Renal cortex interstitium (tissue), 11 donors: ENCODE measurements around the gene GPAT2. TPM values are rescaled to one million over a fixed set of nuclear protein-coding genes. Genes with fewer than 3 reads are reported as not detected.
"Not testable (repeated sequence)": the region's sequence is repeated elsewhere in the genome, so short reads cannot be mapped to it uniquely, and the experiment has no call there.

Experiments
- DNase-seq, 11 donors: peaks; one replicate each; pipeline ENCODE4 v3.0.0-alpha.2; 2013; ENCODE audit warnings: low read depth in 9 of 11, low spot score in 4 of 11; ENCODE audit errors: extremely low read depth in 1 of 11
- polyA plus RNA-seq, 3 donors: library from polyadenylated mRNA; unstranded; fragments of 120-200 nt; gene quantifications; one replicate each; pipeline ENCODE4 v1.2.1, GENCODE V29; 2013; ENCODE audit not compliant: insufficient read length in 3 of 3

The GPAT2 gene
- polyA plus RNA-seq, 3 donors = 0.83 to 2.8 (median 1.3) TPM

- not testable (repeated sequence) for DNase-seq
Observed at GRCh38 chr2:96033997-96034396, 719 bp downstream of the GPAT2 start.

DNA sequence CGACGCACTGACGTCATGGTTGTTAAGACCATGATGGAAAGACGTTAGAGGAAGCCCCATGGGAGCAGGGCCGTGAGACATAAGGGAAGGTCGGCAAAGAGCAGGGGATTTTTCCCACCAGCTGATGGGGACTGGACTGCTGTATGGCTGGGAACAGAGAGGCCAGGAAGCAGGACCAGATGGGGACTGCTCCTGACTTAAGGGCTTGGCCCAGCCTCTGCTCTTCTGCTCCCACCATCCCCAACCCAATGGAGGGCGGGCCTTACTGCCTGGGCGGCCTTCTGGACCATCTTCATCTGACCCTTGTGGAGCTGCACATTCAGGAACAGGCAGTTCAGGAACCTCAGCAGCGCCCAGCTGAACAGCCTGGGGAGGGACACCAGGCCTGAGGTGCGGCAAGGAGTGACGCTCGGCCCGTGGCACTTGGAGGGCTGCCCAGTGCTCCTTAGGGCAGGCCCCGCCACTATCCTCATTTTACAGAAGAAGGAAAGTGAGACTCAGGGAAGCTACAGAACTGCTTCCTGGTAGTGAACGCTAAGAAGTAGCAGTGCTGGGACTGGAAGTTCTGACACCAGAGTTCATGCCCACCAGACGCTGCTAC lies 6.9 kb downstream of the GPAT2 start:
- not testable (repeated sequence) for DNase-seq

GRCh38 chr2:96025755-96026154 lies 9.0 kb downstream of the GPAT2 start:
- not testable (repeated sequence) for DNase-seq

DNA sequence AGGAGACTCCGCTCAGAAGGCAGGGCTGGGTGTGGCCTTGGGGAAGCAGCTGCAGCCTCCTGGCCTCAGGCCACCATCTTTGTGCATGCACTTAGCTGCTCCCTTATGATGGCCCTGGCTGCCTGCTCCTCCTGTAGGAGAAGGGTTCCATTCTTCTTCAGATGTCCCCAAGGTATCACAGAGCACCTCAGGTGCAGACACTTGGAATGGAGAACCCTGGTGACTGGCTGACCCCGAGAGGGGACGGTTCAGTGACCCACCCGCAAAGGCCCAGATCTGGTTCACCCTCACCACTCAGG lies 9.6 kb downstream of the GPAT2 start:
- DNase-seq = no peak

DNA sequence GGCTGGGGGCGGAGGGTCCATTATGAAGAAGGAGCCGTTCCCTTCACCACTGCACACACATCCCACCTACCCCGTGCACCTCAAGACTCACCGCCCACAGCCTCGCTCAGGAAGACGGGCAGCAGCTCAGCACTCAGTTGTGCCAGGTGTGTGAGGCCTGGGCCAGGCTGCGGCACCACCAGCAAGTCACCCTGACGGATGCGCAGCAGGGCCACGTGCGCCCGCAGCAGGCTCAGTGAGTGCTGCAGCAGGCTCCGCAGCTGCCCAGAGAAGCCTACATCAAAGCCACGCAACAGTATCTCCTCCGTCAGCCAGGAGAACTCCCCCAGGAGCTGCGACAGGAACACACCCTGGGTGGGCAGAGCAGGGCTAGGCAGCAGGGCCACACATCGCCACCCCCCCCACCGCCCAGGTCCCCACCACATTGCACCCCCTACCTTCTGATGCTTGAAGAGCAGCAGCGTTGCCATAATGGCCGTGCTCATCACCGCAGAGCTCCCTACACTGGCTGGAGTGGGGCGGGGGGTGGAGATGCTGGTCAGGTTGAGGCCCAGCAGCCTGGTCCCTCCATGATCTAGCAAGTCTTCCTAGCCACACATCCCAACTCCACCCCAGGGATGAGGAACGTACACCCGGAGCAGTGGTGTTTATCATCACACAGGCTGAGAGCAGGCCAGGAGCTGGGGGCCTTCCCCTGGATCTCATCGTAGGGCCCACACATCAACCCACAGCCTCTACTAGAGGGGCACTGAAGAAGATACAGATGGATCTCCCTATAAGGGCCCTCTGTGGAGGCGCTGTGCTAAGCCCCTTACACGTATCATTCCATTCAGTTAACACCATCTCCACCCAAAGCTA lies 10.2 kb downstream of the GPAT2 start:
- DNase-seq = no peak

- not testable (repeated sequence) for DNase-seq
Observed at GRCh38 chr2:96023701-96024100, 11.0 kb downstream of the GPAT2 start.

DNA sequence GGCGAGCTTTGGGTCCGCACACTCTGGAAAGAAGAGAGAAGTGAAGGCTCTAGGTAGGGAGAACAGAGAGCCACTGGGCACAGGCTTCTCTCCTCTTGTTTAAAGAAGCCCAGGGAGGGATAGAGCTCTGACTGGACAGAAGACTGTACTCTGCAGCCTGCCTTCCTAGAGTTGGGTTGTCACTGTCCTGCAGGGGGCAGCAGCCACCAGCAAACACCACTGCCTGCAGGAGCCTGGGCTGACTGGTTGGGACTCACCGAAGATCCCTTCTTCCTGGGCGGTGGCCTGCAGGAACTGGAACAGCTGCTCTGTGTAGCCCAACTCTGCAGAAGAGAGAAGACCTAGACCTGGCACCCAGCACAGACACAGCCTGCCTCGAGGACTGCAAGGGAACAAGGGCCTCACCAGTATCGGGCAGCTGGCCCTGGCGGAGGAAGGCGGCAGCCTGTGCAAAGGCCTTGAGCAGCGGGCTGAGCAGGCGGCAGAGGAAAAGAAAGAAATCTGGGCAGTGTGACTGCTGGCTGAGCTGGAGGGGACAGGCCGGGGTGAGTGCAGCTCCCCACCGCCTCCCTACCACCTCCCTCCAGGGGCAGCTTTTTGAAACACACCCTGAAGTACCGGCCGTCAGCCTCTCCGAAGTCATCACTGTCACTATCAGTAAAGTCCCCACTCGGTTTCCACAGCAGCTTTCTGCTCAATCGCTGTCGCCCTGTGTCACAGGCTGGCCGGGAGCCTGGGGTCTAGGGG lies 11.8 kb downstream of the GPAT2 start:
- peak in 10 of 11 donors; percentile 24 to 72 (median 54) for DNase-seq

DNA sequence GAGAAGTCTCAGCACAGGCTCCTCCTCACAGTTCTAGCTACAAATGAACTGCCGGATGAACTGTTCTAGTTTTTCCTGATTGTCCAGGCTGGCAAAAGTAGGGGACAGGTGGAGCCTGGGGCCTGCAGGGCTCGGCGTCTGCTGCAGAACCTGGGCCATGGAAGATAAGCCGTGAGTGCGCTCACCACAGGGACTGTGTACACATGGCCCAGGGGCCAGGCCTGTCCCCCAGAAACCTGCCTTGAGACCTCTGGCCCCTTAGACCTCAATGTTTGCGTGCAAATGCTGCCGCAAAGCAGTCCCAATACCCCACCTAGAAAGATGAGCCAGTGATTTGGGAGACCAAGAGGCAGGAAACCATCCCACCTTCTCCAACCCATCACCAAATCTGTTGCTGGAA lies 12.6 kb downstream of the GPAT2 start:
- not testable (repeated sequence) for DNase-seq

GRCh38 chr2:96021142-96021541 lies 13.6 kb downstream of the GPAT2 start:
- not testable (repeated sequence) for DNase-seq

GRCh38 chr2:96019909-96020590 lies 14.7 kb downstream of the GPAT2 start:
- not testable (repeated sequence) for DNase-seq

DNA sequence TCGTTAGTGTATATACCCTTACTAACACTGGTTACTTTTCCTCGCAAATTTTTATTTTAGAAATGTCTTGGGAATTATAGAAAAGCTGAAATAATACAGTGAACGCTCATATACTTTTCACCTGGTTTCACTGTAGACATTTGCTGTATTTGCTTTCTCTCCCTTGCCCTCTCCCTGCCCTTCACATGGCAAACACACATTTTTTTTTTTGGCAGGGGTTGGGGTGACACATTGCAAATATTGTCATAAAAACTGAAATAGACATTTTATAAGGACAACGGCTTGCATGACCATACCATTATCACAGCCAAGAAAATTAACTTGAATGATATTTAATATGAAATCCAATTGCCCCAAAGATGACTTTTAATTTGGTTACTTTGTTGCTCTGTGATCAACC lies 18.4 kb downstream of the GPAT2 start:
- DNase-seq = not testable (repeated sequence)

GRCh38 chr2:96012792-96013264 lies 21.9 kb downstream of the GPAT2 start:
- not testable (repeated sequence) for DNase-seq

- not testable (repeated sequence) for DNase-seq
Observed at GRCh38 chr2:96012086-96012791, 22.5 kb downstream of the GPAT2 start.

DNA sequence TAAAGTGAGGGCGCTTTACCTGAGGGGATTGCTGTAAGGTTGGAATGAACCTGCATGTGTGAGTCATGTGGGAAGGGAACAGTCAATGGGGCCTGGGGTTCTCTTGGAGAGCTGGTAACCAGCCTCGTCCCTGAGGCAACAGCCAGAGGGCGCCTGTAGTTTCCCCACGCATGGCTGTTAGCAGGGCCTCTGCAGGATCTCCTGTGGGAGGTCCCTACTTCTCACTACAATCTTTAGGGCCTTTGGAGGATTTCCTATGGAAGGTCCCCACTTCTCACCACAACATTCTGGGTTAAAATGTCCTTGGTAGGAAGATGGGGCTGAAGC lies 23.6 kb downstream of the GPAT2 start:
- peak in 2 of 11 donors; percentile 3 to 10 for DNase-seq

DNA sequence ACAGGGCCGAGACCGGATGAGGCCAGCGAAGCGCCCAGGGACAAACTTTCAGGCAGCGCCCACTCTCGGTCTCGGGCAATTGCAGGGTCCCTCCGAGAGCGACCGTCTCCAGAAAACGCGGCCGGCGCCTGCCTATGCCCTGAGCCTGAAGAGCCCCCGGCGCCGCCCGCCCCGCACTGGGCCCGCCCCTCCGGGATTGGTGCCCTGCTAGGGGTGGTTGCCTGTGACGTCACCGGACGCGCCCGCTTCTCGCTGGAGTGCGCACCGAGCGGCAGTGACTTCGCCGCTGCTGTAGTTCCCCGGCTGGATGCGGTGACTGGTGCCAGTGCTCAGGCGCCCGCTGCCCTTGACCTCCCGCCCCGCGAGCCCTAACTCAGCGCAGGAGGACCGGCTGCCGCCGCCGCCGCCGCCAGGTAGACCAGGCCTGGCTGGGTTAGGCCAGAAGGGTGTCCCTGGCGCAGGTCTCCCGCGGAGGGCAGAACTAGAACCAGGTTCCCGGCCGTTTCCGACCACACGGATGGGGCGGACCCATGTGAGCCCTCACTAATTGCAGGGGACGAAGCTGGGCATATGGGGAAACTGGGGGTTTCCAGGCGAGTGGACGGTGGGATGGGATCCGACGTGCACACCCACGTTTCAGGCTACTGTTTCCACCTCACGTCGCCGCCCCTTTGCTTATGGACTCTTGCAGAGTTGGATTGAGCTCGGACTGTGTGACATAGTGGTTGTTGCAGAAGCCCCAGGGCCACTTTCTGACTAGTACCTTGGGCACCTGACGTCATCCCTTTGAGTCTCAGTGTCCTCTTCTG lies 24.2 kb downstream of the GPAT2 start:
- DNase-seq = peak in 10 of 11 donors; percentile 53 to 87 (median 84)

GRCh38 chr2:96009833-96010232 lies 24.9 kb downstream of the GPAT2 start:
- DNase-seq = peak in 2 of 11 donors; percentile 1 to 2

GRCh38 chr2:96008051-96008450 lies 26.7 kb downstream of the GPAT2 start:
- DNase-seq = not testable (repeated sequence)

DNA sequence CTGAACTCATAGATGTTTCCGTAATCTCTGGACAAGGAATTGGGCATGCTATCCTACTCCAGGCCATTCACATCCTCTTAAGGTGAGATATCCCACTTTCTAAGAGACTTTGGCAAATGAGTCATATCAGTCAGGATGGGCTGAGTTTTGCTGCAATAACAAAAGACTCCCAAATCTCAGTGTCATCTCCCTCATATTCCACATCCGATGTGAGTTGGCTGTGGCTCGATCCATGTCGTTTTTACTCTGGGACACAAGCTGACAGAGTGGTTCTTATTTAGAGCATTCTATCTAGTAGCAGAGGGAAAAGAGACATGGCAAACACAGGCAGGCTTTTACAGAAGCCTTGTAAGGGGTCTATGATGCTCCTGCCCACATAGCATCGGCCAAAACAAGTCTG lies 28.5 kb downstream of the GPAT2 start:
- not testable (repeated sequence) for DNase-seq
